A673 (cell line): ENCODE data around the gene SYNE2.

Source experiments
- EZH2 ChIP-seq: fragments of 200-600 bp; sonication (generic); IDR thresholded peaks from 2 replicates; pipeline ENCODE4 v1.6.1; 2017; ENCODE audit warnings: borderline replicate concordance, low read depth, mild to moderate bottlenecking, mixed read lengths, antibody characterized with exemption, low read length; ENCODE audit not compliant: poor library complexity, severe bottlenecking
- TF ChIP-seq, protein P1 (sequence below): fragments of 300-800, 200-600 bp; sonication (generic); conservative IDR thresholded peaks from 2 replicates; pipeline ENCODE4 v1.5.1; 2017; ENCODE audit warnings: low read depth, mild to moderate bottlenecking, antibody characterized with exemption, low read length, moderate library complexity, mixed read lengths

- TF ChIP-seq, protein P1, sequence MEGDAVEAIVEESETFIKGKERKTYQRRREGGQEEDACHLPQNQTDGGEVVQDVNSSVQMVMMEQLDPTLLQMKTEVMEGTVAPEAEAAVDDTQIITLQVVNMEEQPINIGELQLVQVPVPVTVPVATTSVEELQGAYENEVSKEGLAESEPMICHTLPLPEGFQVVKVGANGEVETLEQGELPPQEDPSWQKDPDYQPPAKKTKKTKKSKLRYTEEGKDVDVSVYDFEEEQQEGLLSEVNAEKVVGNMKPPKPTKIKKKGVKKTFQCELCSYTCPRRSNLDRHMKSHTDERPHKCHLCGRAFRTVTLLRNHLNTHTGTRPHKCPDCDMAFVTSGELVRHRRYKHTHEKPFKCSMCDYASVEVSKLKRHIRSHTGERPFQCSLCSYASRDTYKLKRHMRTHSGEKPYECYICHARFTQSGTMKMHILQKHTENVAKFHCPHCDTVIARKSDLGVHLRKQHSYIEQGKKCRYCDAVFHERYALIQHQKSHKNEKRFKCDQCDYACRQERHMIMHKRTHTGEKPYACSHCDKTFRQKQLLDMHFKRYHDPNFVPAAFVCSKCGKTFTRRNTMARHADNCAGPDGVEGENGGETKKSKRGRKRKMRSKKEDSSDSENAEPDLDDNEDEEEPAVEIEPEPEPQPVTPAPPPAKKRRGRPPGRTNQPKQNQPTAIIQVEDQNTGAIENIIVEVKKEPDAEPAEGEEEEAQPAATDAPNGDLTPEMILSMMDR = no peak
- no peak for TF ChIP-seq EZH2
Measured at GRCh38 chr14:63833728-63834127, 19.1 kb upstream of the SYNE2 start.
